ENCODE measurements around the gene PLCH2.

GRCh38 chr1:2445823-2446215 lies 30.3 kb upstream of the PLCH2 start:
- TF ChIP-seq CTCF (IDR thresholded peaks at IDR 0.05; ENCODE audit: poor library complexity, severe bottlenecking) (no peak), POLR2AphosphoS5 (IDR thresholded peaks at IDR 0.05) (no peak), EZH2 (IDR thresholded peaks at IDR 0.05; ENCODE audit: borderline replicate concordance, insufficient read depth, low read length, poor library complexity, severe bottlenecking) (no peak), REST (IDR thresholded peaks at IDR 0.05; ENCODE audit: borderline replicate concordance) (no peak), EP300 (conservative IDR thresholded peaks at IDR 0.05; ENCODE audit: poor library complexity, severe bottlenecking) (no peak), RAD21 (conservative IDR thresholded peaks at IDR 0.05) (no peak)
